K562 (cell line): ENCODE measurements around the gene ERC2. TPM values are rescaled to one million over a fixed set of nuclear protein-coding genes. Genes with fewer than 3 reads are reported as not detected.

ENCODE experiments used
- ATAC-seq: fragments of 200-7000 bp; cut with Tn5 transposase; 3 replicates; pipeline ENCODE4 v1.9.1; 2020; ENCODE audit warnings: moderate library complexity
- BruUV-seq: library from RNA; stranded (reverse); fragments of 400-500 nt; replicated peaks from 2 replicates; lab custom pipeline; 2021; lab: Mats Ljungman, UMichigan
- CTCF ChIA-PET: fragments of 300-600 bp; formaldehyde crosslinking; extraction: SDS; loops from one replicate; lab custom pipeline; 2021; ENCODE audit warnings: low intra/inter-chr PET ratio; lab: Yijun Ruan, JAX
- POLR2A ChIA-PET: fragments of 300-600, 350-650 bp; sonication (Branson Sonifier 250); formaldehyde crosslinking; extraction: SDS; loops from one replicate; lab custom pipeline; 2021; ENCODE audit warnings: antibody characterized with exemption, inconsistent platforms; lab: Yijun Ruan, JAX
- DNase-seq, 4 experiments: peaks; one replicate each; pipeline versions ENCODE4 v3.0.0 to v3.0.0-alpha.2; 2011 to 2018; ENCODE audit warnings: low spot score in 3 of 4, mixed read lengths in 3 of 4; ENCODE audit errors: extremely low read depth in 1 of 4
- FAIRE-seq: peaks from 2 replicates; lab custom pipeline; 2011; peaks lifted over from hg19 to GRCh38; lab: Jason Lieb, UNC
- H2AFZ ChIP-seq: 2 replicates; pipeline ENCODE4 v1.6.0; 2011; ENCODE audit warnings: low read depth, low read length, control low read depth, inconsistent platforms
- H3K27ac ChIP-seq: fragments of 200-600 bp; 3 replicates; pipeline ENCODE4 v1.8.0; 2011; ENCODE audit warnings: low read depth, mild to moderate bottlenecking, control low read depth, inconsistent platforms, low read length, moderate library complexity, mixed read lengths; ENCODE audit errors: extremely low read depth
- H3K27me3 ChIP-seq, 2 experiments: fragments of 300-600 bp in 1 of 2; 2 replicates in 1 of 2; 3 replicates in 1 of 2; pipeline versions ENCODE4 v1.6.0 to v1.8.0; 2011; ENCODE audit warnings: inconsistent platforms in 2 of 2, low read length in 2 of 2, mild to moderate bottlenecking in 1 of 2, mixed read lengths in 1 of 2, moderate library complexity in 1 of 2; ENCODE audit not compliant: control insufficient read depth in 2 of 2, insufficient read depth in 2 of 2
- H3K36me3 ChIP-seq: fragments of 300-600 bp; 3 replicates; pipeline ENCODE4 v1.8.0; 2011; ENCODE audit warnings: mild to moderate bottlenecking, low read length, inconsistent platforms; ENCODE audit not compliant: control insufficient read depth, insufficient read depth
- H3K4me1 ChIP-seq, 2 experiments: fragments of 200-600 bp in 1 of 2; replicated peaks in 1 of 2; 2 replicates in 1 of 2; 3 replicates in 1 of 2; pipeline versions ENCODE4 v1.5.1 to v1.8.0; 2011; ENCODE audit warnings: inconsistent platforms in 2 of 2, low read length in 2 of 2, mild to moderate bottlenecking in 1 of 2, mixed read lengths in 1 of 2, moderate library complexity in 1 of 2; ENCODE audit not compliant: control insufficient read depth in 2 of 2, insufficient read depth in 2 of 2
- H3K4me2 ChIP-seq: 2 replicates; pipeline ENCODE4 v1.6.1; 2011; ENCODE audit warnings: low read length, control low read depth, inconsistent platforms, mixed read lengths; ENCODE audit not compliant: insufficient read depth
- H3K4me3 ChIP-seq: fragments of 200-600 bp; sonication (generic), shearing (Covaris generic); 2 replicates; pipeline ENCODE4 v1.5.1; 2016; ENCODE audit warnings: control low read depth, inconsistent platforms
- H3K79me2 ChIP-seq: fragments of 200-600 bp; 3 replicates; pipeline ENCODE4 v1.8.0; 2011; ENCODE audit warnings: low read length, inconsistent platforms; ENCODE audit not compliant: control insufficient read depth, insufficient read depth
- H3K9ac ChIP-seq, 2 experiments: 2 replicates each; pipeline versions ENCODE4 v1.6.0 to v1.6.1; 2011; ENCODE audit warnings: low read depth in 2 of 2, low read length in 2 of 2, control low read depth in 1 of 2, inconsistent platforms in 1 of 2, mild to moderate bottlenecking in 1 of 2, mixed read lengths in 1 of 2; ENCODE audit not compliant: insufficient read depth in 1 of 2
- H3K9me1 ChIP-seq: one replicate; pipeline ENCODE4 v1.6.0; 2011; ENCODE audit warnings: inconsistent platforms, mild to moderate bottlenecking, low read length, moderate library complexity; ENCODE audit not compliant: control insufficient read depth, insufficient read depth
- H3K9me3 ChIP-seq: replicated peaks from 2 replicates; pipeline ENCODE4 v1.5.1; 2011; ENCODE audit warnings: low read depth, low read length, inconsistent platforms; ENCODE audit not compliant: control insufficient read depth, insufficient read depth
- H4K20me1 ChIP-seq: replicated peaks from 2 replicates; pipeline ENCODE4 v1.6.1; 2011; ENCODE audit warnings: low read length, inconsistent platforms, mixed read lengths; ENCODE audit not compliant: control insufficient read depth, insufficient read depth
- DPF2 ChIP-seq: fragments of 450-650 bp; IDR thresholded peaks from 2 replicates; pipeline ENCODE4 v1.6.1; 2016
- KLF6 ChIP-seq: fragments of 250-450 bp; sonication (Bioruptor Pico); IDR thresholded peaks from 2 replicates; pipeline ENCODE4 v1.4.0; 2020; ENCODE audit warnings: mild to moderate bottlenecking, moderate library complexity, borderline replicate concordance
- RUNX1 ChIP-seq: sonication (generic); IDR thresholded peaks from 2 replicates; pipeline ENCODE4 v1.6.1; 2016; ENCODE audit warnings: antibody characterized with exemption, low read depth
- SP1 ChIP-seq: sonication (generic); formaldehyde crosslinking; IDR thresholded peaks from 2 replicates; pipeline ENCODE4 v1.8.1; 2022; ENCODE audit warnings: mild to moderate bottlenecking, missing genetic modification reagents
- SRSF7 ChIP-seq: fragments of 200-400 bp; formaldehyde crosslinking; optimal IDR thresholded peaks from 2 replicates; pipeline ENCODE3; 2017; ENCODE audit warnings: mild to moderate bottlenecking, low read depth, low read length
- in situ Hi-C: fragments of 300-500 bp; cut with MboI; formaldehyde crosslinking; loops from 4 replicates; pipeline ENCODE4 v1.15.0; 2018; ENCODE audit warnings: inconsistent platforms, mixed read lengths
- intact Hi-C: fragments of 100-400 bp; cut with micrococcal nuclease; formaldehyde crosslinking; loops from 2 replicates; pipeline ENCODE4 v1.14.2; 2022
- microRNA-seq: library from miRNA; unstranded; fragments of <30 nt; microRNA quantifications from one replicate; pipeline ENCODE4, GENCODE V29; 2018; ENCODE audit warnings: borderline microRNAs expressed
- polyA plus RNA-seq, 8 experiments: library from polyadenylated mRNA; depleted of rRNA in 4 of 8; stranded (reverse) in 5 of 8; unstranded in 3 of 8; fragments of >200 nt; fragmentation: Nextera tagmentation in 2 of 8; fragmentation: Illumina TruSeq in 1 of 8; extraction: Ambion mirVana in 2 of 8; extraction: Trizol in 1 of 8; gene quantifications; 2 replicates each; pipeline versions ENCODE4 v1.2.1 to v1.2.3, GENCODE V29; 2011 to 2014; ENCODE audit warnings: inconsistent platforms in 1 of 8, missing spikeins in 1 of 8
- small RNA-seq: library from RNA; depleted of rRNA; stranded (forward); fragments of <200 nt; gene quantifications from one replicate; pipeline ENCODE3, GENCODE V24; 2014
- total RNA-seq, 7 experiments: library from RNA; depleted of rRNA in 6 of 7; stranded (reverse); fragments of >200 nt in 6 of 7; fragmentation: Illumina TruSeq in 2 of 7; extraction: Trizol in 2 of 7; gene quantifications; 2 replicates each; pipeline versions ENCODE4 v1.2.1 to v1.2.3, GENCODE V29; 2011 to 2021; ENCODE audit warnings: low replicate concordance in 1 of 7
- TF ChIP-seq, protein P1 (sequence below), 2 experiments: fragments of 450-650 bp; IDR thresholded peaks; 2 replicates each; pipeline ENCODE4 v1.6.1; 2016; ENCODE audit warnings: mild to moderate bottlenecking in 2 of 2, borderline replicate concordance in 1 of 2, low read depth in 1 of 2, moderate library complexity in 1 of 2

Gene ERC2
- total and polyA plus RNA-seq, 9 of the 15 experiments (the other 6 are each of a cell fraction or from before 2014, with no cell fraction given), result 0.04 to 0.18 (median 0.07) TPM; not detected in 2

DNA sequence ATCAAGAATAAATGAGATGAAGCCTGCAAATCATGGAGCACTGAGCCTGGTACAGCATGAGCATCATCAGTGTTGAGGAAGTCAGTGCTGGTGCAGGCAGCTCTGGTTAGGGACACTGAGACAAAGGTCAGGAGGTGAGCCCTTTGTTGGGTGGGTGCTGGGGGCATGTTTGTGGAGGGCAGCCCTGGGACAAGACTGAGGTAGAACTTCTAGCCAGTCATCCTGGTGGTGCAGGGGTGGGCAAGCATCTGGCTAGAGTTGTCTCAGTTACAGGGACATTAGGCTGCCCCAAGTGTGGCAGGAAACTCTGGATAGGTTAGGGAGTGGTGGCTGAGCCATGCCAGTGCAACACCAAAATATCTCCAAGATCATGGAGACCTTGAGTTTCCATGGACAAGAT lies 1008.4 kb downstream of the ERC2 start:
- Histone ChIP-seq H3K36me3 (no peaks in the 10 kb centered on the region), H4K20me1 (no peaks in the 10 kb centered on the region), H3K9me3 (no peaks in the 10 kb centered on the region), H3K4me1 (no peaks in the 10 kb centered on the region), H3K9me1 (no peaks in the 10 kb centered on the region), H3K4me2 (no peak overlapping the region), H3K27ac (no peak overlapping the region), H3K4me3 (no peak overlapping the region), H3K9ac (no peak overlapping the region), H3K79me2 (no peaks in the 10 kb centered on the region), H2AFZ (no peak overlapping the region), H3K27me3 (no peaks in the 10 kb centered on the region)
- in situ Hi-C loops (no loop called here), intact Hi-C loops (no loop called here)
- ChIA-PET CTCF (no interaction called here), POLR2A (no interaction called here)
- TF ChIP-seq KLF6 (no peak), RUNX1 (no peak), DPF2 (no peak), SRSF7 (no peak), SP1 (CRISPR knock-in tag) (no peak)
- TF ChIP-seq, protein P1, sequence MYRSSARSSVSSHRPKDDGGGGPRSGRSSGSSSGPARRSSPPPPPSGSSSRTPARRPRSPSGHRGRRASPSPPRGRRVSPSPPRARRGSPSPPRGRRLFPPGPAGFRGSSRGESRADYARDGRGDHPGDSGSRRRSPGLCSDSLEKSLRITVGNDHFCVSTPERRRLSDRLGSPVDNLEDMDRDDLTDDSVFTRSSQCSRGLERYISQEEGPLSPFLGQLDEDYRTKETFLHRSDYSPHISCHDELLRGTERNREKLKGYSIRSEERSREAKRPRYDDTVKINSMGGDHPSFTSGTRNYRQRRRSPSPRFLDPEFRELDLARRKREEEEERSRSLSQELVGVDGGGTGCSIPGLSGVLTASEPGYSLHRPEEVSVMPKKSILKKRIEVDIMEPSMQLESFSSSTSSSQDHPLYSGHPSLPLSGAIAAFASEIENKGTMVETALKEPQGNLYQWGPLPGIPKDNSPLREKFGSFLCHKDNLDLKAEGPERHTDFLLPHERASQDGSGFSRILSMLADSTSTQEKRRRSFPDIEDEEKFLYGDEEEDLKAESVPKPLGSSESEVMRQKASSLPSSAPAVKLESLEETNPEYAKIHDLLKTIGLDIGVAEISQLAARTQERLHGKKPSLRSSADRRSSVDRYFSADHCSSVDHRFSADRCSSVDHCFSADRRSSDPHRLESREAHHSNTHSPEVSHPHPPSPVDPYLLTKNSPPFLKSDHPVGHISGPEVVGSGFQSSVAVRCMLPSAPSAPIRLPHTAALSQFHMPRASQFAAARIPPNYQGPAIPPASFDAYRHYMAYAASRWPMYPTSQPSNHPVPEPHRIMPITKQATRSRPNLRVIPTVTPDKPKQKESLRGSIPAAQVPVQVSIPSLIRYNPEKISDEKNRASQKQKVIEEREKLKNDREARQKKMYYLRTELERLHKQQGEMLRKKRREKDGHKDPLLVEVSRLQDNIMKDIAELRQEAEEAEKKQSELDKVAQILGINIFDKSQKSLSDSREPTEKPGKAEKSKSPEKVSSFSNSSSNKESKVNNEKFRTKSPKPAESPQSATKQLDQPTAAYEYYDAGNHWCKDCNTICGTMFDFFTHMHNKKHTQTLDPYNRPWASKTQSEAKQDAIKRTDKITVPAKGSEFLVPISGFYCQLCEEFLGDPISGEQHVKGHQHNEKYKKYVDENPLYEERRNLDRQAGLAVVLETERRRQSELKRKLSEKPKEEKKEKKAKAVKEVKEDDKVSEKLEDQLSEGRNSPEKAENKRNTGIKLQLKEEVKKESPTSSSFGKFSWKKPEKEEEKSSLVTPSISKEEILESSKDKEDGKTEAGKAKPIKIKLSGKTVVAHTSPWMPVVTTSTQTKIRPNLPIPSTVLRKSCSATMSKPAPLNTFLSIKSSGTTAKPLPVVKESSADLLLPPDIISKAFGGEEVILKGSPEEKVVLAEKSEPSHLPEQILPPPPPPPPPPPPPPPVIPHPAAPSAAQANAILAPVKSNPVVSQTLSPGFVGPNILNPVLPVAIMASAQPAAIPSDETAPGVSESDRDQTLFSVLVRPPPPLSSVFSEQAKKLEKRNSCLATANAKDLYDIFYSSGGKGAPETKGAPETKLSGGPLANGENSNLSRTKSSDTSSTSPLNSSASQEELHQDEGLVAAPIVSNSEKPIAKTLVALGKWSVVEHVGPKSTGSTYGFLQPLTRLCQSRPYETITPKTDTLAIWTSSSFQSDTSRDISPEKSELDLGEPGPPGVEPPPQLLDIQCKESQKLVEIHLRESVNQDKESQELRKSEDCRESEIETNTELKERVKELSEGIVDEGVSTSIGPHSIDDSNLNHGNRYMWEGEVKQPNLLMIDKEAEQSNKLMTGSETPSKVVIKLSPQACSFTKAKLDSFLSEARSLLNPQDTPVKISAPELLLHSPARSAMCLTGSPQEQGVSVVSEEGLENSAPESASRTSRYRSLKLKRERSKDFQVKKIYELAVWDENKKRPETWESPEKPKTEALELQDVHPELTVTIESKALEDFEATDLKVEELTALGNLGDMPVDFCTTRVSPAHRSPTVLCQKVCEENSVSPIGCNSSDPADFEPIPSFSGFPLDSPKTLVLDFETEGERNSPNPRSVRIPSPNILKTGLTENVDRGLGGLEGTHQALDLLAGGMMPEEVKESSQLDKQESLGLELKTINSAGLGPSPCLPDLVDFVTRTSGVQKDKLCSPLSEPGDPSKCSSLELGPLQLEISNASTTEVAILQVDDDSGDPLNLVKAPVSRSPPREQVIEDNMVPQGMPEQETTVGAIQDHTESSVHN (IDR thresholded peaks at IDR 0.05; ENCODE audit: borderline replicate concordance in 1 of 2, low read depth in 1 of 2), result no peak
- no peak for DNase-seq
- FAIRE-seq, result no peak
- no peak for ATAC-seq
- no TSS peak for BruUV-seq

Small RNA genes lying within 50 kb of the gene (microRNA-seq; reads per million reads assigned to microRNA genes)
- gene MIR3938, result not detected

Small RNA genes lying within 50 kb of the gene (small RNA-seq; reads per million reads assigned to genes)
- gene MIR3938 (not detected), gene RNA5SP133 (not detected)

Other genes starting within 250 kb of the ERC2 start
- gene CCDC66, start 88.7 kb upstream of the ERC2 start, total RNA-seq (2014; rRNA removed), result 21.7 and 23.4 TPM in 2 replicates
- gene CCDC66, start 88.7 kb upstream of the ERC2 start, total RNA-seq (2014; rRNA removed; fragmentation: Illumina TruSeq; extraction: Trizol), result 42.7 and 51.1 TPM in 2 replicates
- gene CCDC66, start 88.7 kb upstream of the ERC2 start, total RNA-seq (2015; rRNA removed; fragmentation: Illumina TruSeq; extraction: Trizol), result 40.5 and 46.5 TPM in 2 replicates
- gene CCDC66, start 88.7 kb upstream of the ERC2 start, total RNA-seq (2021), result 22.0 and 22.6 TPM in 2 replicates
- 29.6 and 30.3 TPM in 2 replicates for gene CCDC66, start 88.7 kb upstream of the ERC2 start, polyA plus RNA-seq (2011; rRNA removed)
- gene CCDC66, start 88.7 kb upstream of the ERC2 start, polyA plus RNA-seq (2014; fragmentation: Illumina TruSeq; extraction: Trizol), result 24.2 and 29.6 TPM in 2 replicates
- gene CCDC66, start 88.7 kb upstream of the ERC2 start, polyA plus RNA-seq (2014; fragmentation: Nextera tagmentation; extraction: Ambion mirVana), result 10 to 100 TPM; 21.5 to 25.3 TPM
- gene CCDC66, start 88.7 kb upstream of the ERC2 start, polyA plus RNA-seq (2014; rRNA removed), result 22.2 and 31.6 TPM in 2 replicates
- 29.4 and 34.2 TPM in 2 replicates for gene TASOR, start 214.8 kb upstream of the ERC2 start, total RNA-seq (2014; rRNA removed)
- gene TASOR, start 214.8 kb upstream of the ERC2 start, total RNA-seq (2014; rRNA removed; fragmentation: Illumina TruSeq; extraction: Trizol), result 64.1 and 68.7 TPM in 2 replicates
- gene TASOR, start 214.8 kb upstream of the ERC2 start, total RNA-seq (2015; rRNA removed; fragmentation: Illumina TruSeq; extraction: Trizol), result 59.7 and 64.0 TPM in 2 replicates
- 33.4 and 33.7 TPM in 2 replicates for gene TASOR, start 214.8 kb upstream of the ERC2 start, total RNA-seq (2021)
- gene TASOR, start 214.8 kb upstream of the ERC2 start, polyA plus RNA-seq (2011; rRNA removed), result 22.5 and 38.8 TPM in 2 replicates
- 35.6 and 45.6 TPM in 2 replicates for gene TASOR, start 214.8 kb upstream of the ERC2 start, polyA plus RNA-seq (2014; fragmentation: Illumina TruSeq; extraction: Trizol)
- gene TASOR, start 214.8 kb upstream of the ERC2 start, polyA plus RNA-seq (2014; fragmentation: Nextera tagmentation; extraction: Ambion mirVana), result 10 to 100 TPM; 16.4 to 16.8 TPM
- gene TASOR, start 214.8 kb upstream of the ERC2 start, polyA plus RNA-seq (2014; rRNA removed), result 29.6 and 32.8 TPM in 2 replicates